Measurements from ENCODE around the gene KASH5. TPM values are rescaled to one million over a fixed set of nuclear protein-coding genes. Genes with fewer than 3 reads are reported as not detected.

Gene KASH5
- total and polyA plus RNA-seq, 2 of the 13 experiments (the other 11 are each of a cell fraction or from before 2014, with no cell fraction given) = not detected

GRCh38 chr19:49453757-49454240 lies 65.8 kb downstream of the KASH5 start:
- intact Hi-C loops (cut with micrococcal nuclease; ENCODE audit: unreplicated experiment) = no loop called here
- Histone ChIP-seq H3K27me3 (ENCODE audit: control insufficient read depth in 1 of 2, insufficient read depth in 2 of 2, low read length in 2 of 2) (no peaks in the 10 kb centered on the region; a peak in 1 of 5 replicates), H3K9ac (ENCODE audit: insufficient read depth, low read depth, low read length) (peak overlapping the region; percentile 99), H3K79me2 (ENCODE audit: insufficient read depth, low read length) (peaks cover 29% of the 10 kb centered on the region), H3K4me1 (ENCODE audit: insufficient read depth, low read length) (peaks cover 29% of the 10 kb centered on the region), H4K20me1 (ENCODE audit: insufficient read depth, low read length) (no peaks in the 10 kb centered on the region), H3K4me2 (ENCODE audit: low read depth, low read length) (peak overlapping the region; percentile 95), H3K4me3 (replicated peaks in 1 of 3; ENCODE audit: insufficient read depth in 1 of 3, low read depth in 2 of 3, low read length in 3 of 3) (peak overlapping the region; percentile 67 to 98 (median 93)), H3K36me3 (replicated peaks in 1 of 2; ENCODE audit: control insufficient read depth in 1 of 2, insufficient read depth in 2 of 2, low read length in 2 of 2) (peaks cover 6 to 7% of the 10 kb centered on the region in 2 experiments; a peak in 3 of 5 replicates), H3K9me3 (ENCODE audit: low read length) (no peaks in the 10 kb centered on the region), H3K27ac (ENCODE audit: extremely low read length, insufficient read depth, low read length) (peak overlapping the region; percentile 99), H2AFZ (ENCODE audit: low read length) (no peak overlapping the region)
- in situ Hi-C loops (cut with HindIII; ENCODE audit: extremely low pct_ligation_motif_present, low pct_unique_long_range_greater_than_20kb) = no loop called here
- 35% methylated on average over 10 of the region's 10 CpGs for WGBS (ENCODE audit: low lambda C conversion rate)
- ATAC-seq (no peak), DNase-seq (ENCODE audit: low spot score) (no peak), FAIRE-seq (no peak)
- BruUV-seq (replicated peaks) = TSS peak; percentile 91
- ChIA-PET POLR2A (interaction anchor here (0.8 to 3.4 kb wide), 24 partner anchors 9 to 340 kb away, joined by 3 to 34 read pairs (median 8); partner anchors contain the start of genes FCGRT, FLT3LG, LIN7B and RPS11), CTCF (ENCODE audit: low intra/inter-chr PET ratio, low total read pairs) (no interaction called here)
- TF ChIP-seq SSRP1 (CRISPR knock-in tag; IDR thresholded peaks at IDR 0.05) (0 out of 2 replicates have a peak, but pooled peaks have one; percentile 9), ZNF562 (CRISPR knock-in tag; IDR thresholded peaks at IDR 0.05; ENCODE audit: borderline replicate concordance) (no peak), CBX5 (CRISPR knock-in tag; IDR thresholded peaks at IDR 0.05; ENCODE audit: borderline replicate concordance) (no peak), SALL2 (CRISPR knock-in tag; IDR thresholded peaks at IDR 0.05) (no peak), ZFP36L1 (CRISPR knock-in tag; IDR thresholded peaks at IDR 0.05) (no peak), ZC3H4 (CRISPR knock-in tag; IDR thresholded peaks at IDR 0.05; ENCODE audit: borderline replicate concordance) (peak; percentile 71; the same call in 1 of the 2 replicates), EP300 (IDR thresholded peaks at IDR 0.05; ENCODE audit: low read depth in 2 of 2, low read length in 2 of 2) (no peak), EP300 (CRISPR knock-in tag; IDR thresholded peaks at IDR 0.05; ENCODE audit: borderline replicate concordance) (no peak), NR2C2 (CRISPR knock-in tag; IDR thresholded peaks at IDR 0.05; ENCODE audit: borderline replicate concordance) (0 out of 2 replicates have a peak, but pooled peaks have one; percentile 13), ZNF350 (CRISPR knock-in tag; IDR thresholded peaks at IDR 0.05; ENCODE audit: borderline replicate concordance, low read depth) (no peak), HMGA1 (CRISPR knock-in tag; conservative IDR thresholded peaks at IDR 0.05) (no peak), ZNF121 (CRISPR knock-in tag; IDR thresholded peaks at IDR 0.05) (no peak), ZBTB26 (CRISPR knock-in tag; IDR thresholded peaks at IDR 0.05; ENCODE audit: borderline replicate concordance) (no peak), ELF1 (CRISPR knock-in tag; IDR thresholded peaks at IDR 0.05) (no peak), PHF20 (CRISPR knock-in tag; IDR thresholded peaks at IDR 0.05) (0 out of 2 replicates have a peak, but pooled peaks have one; percentile 60), MTF1 (CRISPR knock-in tag; IDR thresholded peaks at IDR 0.05) (no peak), ZC3H13 (CRISPR knock-in tag; IDR thresholded peaks at IDR 0.05) (no peak), MTA1 (CRISPR knock-in tag; IDR thresholded peaks at IDR 0.05; ENCODE audit: borderline replicate concordance) (no peak), ZNF101 (CRISPR knock-in tag; IDR thresholded peaks at IDR 0.05; ENCODE audit: borderline replicate concordance, low read depth) (no peak), ZNF576 (CRISPR knock-in tag; IDR thresholded peaks at IDR 0.05) (no peak), MTF2 (CRISPR knock-in tag; IDR thresholded peaks at IDR 0.05; ENCODE audit: borderline replicate concordance) (no peak), HNRNPK (IDR thresholded peaks at IDR 0.05; ENCODE audit: low read depth, low read length, poor library complexity, severe bottlenecking) (peak; percentile 33), SP2 (CRISPR knock-in tag; IDR thresholded peaks at IDR 0.05) (no peak), BRCA1 (CRISPR knock-in tag; IDR thresholded peaks at IDR 0.05) (no peak), ZMYM3 (CRISPR knock-in tag; IDR thresholded peaks at IDR 0.05) (no peak), ZNF773 (CRISPR knock-in tag; IDR thresholded peaks at IDR 0.05; ENCODE audit: borderline replicate concordance) (no peak), ZFX (CRISPR knock-in tag; IDR thresholded peaks at IDR 0.05; ENCODE audit: low read depth) (no peak)

Measured in HepG2 (cell line).